SK-N-SH treated with all-trans-retinoic acid at 6 μM for 48 hours (cell line): ENCODE results near the gene CTTN.

Experiments
- ARNTL ChIP-seq: fragments of 450-650 bp; formaldehyde crosslinking; IDR thresholded peaks from 2 replicates; pipeline ENCODE4 v1.5.0; 2020; ENCODE audit warnings: low read depth, mild to moderate bottlenecking, moderate library complexity, borderline replicate concordance
- BACH2 ChIP-seq: fragments of 250-450 bp; sonication (Bioruptor Pico); IDR thresholded peaks from 2 replicates; pipeline ENCODE4 v1.9.0; 2021; ENCODE audit warnings: mild to moderate bottlenecking, borderline replicate concordance
- CSDC2 ChIP-seq: fragments of 250-450 bp; sonication (Bioruptor Pico); IDR thresholded peaks from 2 replicates; pipeline ENCODE4 v1.5.0; 2020; ENCODE audit warnings: mild to moderate bottlenecking, moderate library complexity
- GLIS3 ChIP-seq: fragments of 250-450 bp; sonication (Bioruptor Pico); IDR thresholded peaks from 2 replicates; pipeline ENCODE4 v1.5.0; 2020; ENCODE audit warnings: mild to moderate bottlenecking, moderate library complexity
- OSR1 ChIP-seq: fragments of 250-450 bp; sonication (Bioruptor Pico); IDR thresholded peaks from 2 replicates; pipeline ENCODE4 v1.8.0; 2022; ENCODE audit warnings: moderate library complexity, mild to moderate bottlenecking, inconsistent platforms
- RARB ChIP-seq: fragments of 250-450 bp; sonication (Bioruptor Pico); IDR thresholded peaks from 2 replicates; pipeline ENCODE4 v1.8.0; 2021; ENCODE audit warnings: mild to moderate bottlenecking, moderate library complexity
- ZFP30 ChIP-seq: fragments of 450-650 bp; formaldehyde crosslinking; IDR thresholded peaks from 2 replicates; pipeline ENCODE4 v1.5.0; 2022; ENCODE audit warnings: mild to moderate bottlenecking, moderate library complexity
- ZNF8 ChIP-seq: fragments of 450-650 bp; formaldehyde crosslinking; IDR thresholded peaks from 2 replicates; pipeline ENCODE4 v1.5.0; 2020; ENCODE audit warnings: mild to moderate bottlenecking, moderate library complexity
- TF ChIP-seq, protein P1 (sequence below): fragments of 250-450 bp; sonication (Bioruptor Pico); IDR thresholded peaks from 2 replicates; pipeline ENCODE4 v1.5.1; 2020; ENCODE audit warnings: low read depth, mild to moderate bottlenecking, moderate library complexity
- TF ChIP-seq, protein P2 (sequence below): fragments of 250-450 bp; sonication (Bioruptor Pico); IDR thresholded peaks from 2 replicates; pipeline ENCODE4 v1.8.0; 2020; ENCODE audit warnings: mild to moderate bottlenecking, moderate library complexity, borderline replicate concordance

DNA sequence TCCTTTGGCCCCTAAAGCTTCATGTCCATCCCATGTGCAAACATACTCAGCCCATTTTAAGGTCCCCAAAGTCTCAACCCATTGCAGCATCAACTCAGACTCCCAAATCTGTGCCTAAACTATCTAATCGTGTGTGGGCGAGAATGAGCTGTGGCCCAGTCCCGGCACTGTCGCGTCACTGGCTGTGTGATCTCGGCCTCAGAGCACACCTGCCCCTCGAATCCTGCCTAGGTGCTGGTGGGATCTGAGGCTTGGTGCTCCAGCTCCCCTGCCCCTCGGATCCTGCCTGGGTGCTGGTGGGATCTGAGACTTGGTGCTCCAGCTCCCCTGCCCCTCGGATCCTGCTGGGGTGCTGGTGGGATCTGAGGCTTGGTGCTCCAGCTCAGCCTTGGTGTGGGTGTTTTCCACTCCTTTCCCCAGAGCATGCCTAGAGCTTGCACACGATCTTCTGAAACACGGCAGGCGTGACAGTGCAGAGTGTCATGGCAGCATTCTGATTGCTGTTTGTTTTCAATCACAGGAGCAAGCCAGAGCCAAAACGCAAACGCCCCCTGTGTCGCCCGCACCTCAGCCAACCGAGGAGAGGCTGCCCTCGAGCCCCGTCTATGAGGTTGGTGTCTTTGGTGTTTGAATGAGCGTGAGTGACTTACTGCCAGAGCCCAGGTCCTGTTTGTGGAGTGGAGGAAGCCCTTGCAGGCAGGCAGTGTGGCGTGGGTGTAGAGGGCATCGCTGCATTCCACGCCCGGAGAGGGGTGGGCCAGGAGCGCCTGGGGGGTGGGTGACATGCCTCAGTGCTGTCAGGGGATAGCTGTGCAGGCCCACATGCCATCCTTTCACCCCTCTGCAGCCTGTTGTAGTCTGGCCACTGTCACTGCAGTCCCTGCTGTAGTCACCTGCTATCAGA is 32.6 kb downstream of the CTTN start:
- TF ChIP-seq RARB (CRISPR knock-in tag) (no peak), OSR1 (CRISPR knock-in tag) (no peak), CSDC2 (CRISPR knock-in tag) (no peak), ARNTL (CRISPR knock-in tag) (no peak), GLIS3 (CRISPR knock-in tag) (no peak), ZFP30 (no peak), BACH2 (no peak), ZNF8 (CRISPR knock-in tag) (no peak)
- TF ChIP-seq, protein P1, sequence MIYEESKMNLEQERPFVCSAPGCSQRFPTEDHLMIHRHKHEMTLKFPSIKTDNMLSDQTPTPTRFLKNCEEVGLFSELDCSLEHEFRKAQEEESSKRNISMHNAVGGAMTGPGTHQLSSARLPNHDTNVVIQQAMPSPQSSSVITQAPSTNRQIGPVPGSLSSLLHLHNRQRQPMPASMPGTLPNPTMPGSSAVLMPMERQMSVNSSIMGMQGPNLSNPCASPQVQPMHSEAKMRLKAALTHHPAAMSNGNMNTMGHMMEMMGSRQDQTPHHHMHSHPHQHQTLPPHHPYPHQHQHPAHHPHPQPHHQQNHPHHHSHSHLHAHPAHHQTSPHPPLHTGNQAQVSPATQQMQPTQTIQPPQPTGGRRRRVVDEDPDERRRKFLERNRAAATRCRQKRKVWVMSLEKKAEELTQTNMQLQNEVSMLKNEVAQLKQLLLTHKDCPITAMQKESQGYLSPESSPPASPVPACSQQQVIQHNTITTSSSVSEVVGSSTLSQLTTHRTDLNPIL (CRISPR knock-in tag): no peak
- TF ChIP-seq, protein P2, sequence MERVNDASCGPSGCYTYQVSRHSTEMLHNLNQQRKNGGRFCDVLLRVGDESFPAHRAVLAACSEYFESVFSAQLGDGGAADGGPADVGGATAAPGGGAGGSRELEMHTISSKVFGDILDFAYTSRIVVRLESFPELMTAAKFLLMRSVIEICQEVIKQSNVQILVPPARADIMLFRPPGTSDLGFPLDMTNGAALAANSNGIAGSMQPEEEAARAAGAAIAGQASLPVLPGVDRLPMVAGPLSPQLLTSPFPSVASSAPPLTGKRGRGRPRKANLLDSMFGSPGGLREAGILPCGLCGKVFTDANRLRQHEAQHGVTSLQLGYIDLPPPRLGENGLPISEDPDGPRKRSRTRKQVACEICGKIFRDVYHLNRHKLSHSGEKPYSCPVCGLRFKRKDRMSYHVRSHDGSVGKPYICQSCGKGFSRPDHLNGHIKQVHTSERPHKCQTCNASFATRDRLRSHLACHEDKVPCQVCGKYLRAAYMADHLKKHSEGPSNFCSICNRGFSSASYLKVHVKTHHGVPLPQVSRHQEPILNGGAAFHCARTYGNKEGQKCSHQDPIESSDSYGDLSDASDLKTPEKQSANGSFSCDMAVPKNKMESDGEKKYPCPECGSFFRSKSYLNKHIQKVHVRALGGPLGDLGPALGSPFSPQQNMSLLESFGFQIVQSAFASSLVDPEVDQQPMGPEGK (CRISPR knock-in tag): no peak
